Measurements from ENCODE around the gene HK1.
"Not testable (repeated sequence)": the region's sequence is repeated elsewhere in the genome, so short reads cannot be mapped to it uniquely, and the experiment has no call there.

HK1 gene

DNA sequence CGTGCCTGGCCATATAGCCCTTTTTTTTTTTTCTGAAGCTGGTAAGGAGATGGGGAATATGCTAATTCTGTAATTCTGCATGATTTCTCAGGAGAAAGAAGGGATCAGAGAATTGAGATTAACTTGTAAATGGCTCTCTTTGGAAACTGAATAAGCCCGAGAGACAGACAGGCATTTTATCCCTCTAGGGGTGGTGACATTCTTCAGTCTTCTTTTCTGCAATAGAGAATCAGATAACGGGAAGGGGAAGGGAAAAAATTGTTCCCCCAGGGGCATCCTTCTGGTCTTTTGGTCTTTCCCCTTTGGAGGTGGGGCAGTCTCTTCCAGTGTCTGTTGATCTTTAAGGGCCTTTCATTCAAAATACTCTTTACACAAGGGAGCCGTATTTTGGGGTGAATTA is 34.2 kb downstream of the HK1 start:
- DNase-seq, result no peak

DNA sequence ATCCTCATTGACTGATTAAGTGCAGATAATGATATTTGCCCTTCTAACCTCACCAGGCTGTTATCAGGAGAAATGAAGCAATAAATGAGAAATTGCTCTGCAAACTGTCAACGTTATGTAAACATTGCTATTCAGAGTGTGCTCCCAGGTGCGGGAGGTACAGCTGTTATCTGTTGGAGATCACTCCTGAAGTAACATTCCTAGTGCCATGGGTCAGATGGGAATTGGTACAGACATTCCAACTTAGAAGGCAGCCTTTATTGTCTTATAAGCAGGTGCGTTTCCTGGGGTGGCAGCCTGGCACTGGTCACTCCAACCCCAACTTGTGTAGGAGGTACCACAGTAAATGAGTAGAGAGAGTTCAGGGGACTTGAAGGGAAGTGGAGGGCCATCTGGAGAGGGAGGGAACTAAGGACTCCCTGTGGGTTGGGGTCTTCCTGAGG is 36.8 kb downstream of the HK1 start:
- DNase-seq, result no peak

DNA sequence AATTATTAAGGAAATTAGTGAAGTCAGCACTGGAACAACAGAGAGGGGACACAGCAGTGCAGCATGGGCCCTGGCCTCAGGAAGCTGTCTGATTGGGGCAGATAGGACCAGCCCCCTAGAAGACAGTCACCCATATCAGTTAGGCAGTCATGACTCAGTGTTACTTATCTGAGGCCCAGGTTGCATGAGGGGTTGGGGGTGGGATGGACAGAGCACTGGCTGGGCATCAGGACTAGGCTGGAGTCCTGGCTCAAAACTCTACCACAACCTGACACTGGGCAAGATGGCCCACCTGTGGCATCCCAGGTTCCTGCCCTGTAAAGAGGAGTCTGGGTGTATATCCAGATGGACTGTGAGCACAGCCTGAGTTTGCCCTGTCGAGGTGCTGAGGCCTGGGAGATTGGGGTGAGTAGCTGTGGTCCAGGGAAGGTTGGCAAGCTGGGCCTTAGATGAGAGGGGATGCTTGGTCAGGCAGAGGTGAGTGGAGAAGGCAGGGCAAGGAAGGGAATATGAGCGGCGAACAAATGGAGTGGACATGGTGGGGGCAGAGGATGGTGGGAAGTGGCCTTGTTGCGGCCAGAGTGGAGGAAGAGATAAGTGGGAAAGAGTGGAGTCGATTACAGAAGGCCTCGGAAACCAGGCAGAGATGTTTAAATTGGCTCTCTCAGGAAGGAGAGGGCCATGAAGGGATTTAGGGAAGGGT is 37.5 kb downstream of the HK1 start:
- DNase-seq, result no peak

DNA sequence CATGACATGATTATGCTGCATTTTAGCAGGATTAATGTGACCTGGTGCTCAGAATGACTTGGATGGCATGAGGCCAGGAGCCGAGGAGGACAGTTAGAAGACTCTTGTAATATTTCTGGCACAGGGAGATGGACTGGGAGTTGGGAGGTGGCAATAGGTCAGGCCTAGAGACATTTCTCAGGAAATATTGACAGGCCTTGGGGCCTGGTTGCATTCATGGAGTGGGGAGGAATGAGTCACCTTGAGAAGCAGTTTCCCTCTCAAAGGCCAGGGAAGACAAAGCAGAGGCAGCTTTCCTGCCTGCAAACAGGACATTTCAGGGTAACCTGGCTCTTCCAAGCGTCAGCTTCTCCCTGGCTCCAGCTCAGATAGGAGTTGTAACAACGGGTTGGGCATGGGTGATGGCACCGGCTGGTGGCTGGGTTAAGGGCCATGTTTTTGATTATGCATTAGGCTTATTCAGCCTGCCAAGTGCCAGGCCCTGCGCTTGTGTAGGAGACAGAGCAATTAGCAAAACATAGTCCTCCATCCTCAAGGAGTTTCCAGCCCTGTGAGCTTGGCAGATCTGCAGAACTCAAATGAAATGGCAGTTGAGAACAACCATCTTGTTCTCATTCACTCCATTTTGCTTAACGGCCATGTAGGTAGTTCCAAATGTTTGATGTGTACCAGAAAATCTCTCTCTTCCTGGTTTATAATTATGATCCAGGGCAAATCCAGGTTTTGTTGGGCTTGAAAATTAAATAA is 38.2 kb downstream of the HK1 start:
- no peak for DNase-seq

DNA sequence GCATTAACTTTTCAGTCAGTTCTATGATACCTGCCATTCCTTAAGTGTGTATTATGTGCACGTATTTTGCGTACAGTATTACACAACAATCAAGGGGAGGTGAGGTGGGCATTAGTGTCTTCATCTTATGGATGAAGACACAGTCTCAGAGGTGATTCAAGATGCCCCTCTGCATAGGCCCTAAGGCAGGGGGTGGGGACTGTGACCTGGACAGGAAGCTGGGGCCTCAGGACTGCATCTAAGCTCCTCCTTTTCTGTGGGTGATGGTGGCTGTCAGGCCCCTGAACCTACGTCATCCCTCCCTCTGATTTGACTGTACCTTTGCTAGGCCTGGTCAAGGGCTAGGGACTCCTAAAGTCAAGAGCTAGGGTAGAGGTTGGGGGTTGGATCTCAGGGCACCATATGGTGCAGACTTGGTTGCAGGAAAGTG is 38.9 kb downstream of the HK1 start:
- DNase-seq, result no peak

DNA sequence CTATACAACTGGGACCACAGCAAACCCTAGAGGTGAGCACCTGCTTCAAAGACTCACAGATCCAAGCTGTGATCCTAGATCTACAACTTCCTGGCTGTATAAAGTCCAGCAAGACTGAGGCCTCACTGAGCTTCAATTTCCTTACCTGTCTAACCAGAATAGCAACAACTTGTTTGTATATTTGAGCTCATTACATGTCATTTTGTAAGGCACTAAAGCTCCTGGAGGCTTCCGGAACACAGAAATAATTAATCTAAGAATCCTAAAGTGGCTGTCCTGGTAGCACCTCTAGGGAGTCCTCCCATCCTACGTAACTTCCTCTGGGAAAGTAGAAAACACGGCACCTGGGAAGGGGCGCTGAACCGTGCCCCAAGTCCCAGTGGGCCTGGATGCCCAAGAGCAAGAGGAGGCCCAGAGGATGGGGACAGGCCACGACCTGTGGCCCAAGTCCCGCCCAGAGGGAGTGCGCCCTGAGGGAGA is 39.4 kb downstream of the HK1 start:
- DNase-seq, result no peak

DNA sequence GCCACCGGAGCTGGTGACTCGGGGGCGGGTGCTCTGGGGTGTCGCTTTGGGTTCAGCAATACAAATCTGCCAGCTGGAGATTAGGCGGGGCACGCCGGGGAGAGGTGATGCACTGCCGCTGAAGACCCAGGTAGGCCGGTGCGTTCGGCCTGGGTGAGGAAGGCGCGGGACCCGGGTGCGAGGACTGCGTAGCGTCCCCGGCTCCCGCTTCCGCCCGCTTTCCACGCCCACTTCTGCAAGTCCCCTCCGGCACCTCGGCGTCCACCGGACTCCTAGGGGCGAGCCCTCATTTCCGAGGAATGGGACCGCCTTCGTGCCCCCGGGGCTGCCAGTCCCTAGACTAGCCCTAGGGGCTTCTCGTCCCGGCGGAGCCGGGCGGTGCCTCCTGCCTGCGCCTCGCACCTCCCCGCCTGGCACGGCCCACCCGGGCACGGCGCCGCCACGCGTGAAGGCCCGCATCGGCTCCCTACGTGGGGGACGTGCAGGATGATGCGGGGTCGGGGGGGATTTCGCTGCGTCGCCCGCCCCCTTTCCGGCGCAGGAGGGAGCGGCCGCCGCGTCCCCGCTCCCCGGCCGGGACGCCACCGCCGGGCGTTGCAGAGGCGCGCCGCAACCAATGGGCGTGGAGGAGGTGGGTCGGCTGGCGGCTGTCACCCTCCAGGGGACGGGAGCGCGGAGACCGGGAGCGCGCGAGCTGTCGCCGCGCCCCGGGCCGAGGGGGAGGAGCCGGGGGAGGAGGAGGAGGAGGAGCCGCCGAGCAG is 40.0 kb downstream of the HK1 start:
- DNase-seq, result no peak

DNA sequence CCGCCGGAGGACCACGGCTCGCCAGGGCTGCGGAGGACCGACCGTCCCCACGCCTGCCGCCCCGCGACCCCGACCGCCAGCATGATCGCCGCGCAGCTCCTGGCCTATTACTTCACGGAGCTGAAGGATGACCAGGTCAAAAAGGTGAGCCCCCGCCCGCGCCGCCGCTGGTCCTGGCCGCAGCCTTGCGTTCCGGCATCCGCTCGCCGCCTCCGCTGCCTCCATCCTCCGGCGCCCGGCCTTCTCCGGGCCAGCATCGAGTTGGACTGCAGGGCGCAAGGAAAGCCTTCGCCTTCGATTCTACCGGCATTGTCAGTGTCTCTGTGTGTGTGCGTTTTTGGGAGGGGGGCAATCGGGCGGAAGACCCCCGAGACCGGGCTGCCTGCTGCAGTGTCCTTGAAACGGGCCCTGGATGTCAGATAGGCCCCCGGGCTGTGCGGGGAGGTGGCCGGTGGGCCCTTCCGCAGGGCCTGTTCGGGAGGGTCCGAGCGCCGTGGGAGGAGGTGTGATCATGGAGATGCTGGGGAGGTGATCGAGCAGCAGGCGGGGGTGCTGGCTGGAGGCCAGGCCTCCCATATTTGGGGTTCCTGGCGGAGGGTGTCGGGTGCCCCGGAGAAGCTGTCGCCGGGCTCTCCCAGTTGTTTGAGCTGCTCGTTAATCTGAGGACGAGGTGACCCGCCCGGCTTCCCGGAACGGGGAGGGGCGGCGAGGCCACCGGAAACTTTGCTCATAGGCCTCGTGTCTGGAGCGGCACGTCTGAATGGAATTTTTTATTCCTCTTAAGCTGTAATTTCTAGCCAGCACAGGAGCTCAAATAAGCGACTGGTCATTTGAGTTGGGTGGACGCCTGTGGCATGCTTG is 40.8 kb downstream of the HK1 start:
- DNase-seq, result no peak

DNA sequence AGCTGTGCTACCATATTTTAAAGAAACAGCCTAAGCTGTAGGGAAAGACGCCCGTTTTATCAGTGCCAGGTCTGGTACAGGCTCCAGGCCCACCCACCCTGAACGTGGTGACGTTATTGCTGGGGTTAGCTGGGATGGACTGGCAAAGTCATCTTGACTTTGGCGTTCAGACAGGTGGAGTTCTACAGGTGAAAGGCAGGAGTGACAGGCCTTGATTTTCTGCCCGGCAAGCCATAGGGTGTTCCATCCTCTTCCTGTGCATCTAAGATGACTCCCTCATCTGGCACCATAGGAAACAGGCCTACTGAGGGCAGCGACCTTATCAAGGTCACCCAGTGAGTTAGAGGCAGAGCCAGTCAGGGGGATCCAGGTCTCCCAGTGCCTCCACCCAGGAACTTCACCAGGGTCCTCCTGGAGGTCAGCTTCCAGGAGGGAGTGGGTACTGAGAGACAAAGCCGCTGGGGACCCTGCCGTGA is 41.6 kb downstream of the HK1 start:
- no peak for DNase-seq

DNA sequence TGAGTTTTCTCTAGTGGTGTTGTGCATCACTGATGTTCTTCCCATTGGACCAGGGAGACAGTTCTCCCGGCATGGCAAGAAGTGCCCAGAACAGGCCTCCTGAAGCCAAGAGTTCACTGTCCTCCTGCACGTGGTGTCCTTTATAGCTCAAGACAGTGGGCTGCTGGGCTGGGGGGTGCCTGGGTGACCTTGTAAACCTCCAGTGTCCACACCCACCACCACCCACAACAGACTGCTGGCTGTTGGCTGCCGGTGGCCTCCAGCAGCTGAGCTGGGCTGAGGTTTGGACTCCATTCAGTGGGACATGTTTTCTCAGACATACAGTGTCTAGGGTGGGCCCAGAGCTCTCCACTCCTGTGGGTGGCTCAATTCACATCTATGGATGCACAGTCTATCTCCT is 42.2 kb downstream of the HK1 start:
- DNase-seq, result no peak

DNA sequence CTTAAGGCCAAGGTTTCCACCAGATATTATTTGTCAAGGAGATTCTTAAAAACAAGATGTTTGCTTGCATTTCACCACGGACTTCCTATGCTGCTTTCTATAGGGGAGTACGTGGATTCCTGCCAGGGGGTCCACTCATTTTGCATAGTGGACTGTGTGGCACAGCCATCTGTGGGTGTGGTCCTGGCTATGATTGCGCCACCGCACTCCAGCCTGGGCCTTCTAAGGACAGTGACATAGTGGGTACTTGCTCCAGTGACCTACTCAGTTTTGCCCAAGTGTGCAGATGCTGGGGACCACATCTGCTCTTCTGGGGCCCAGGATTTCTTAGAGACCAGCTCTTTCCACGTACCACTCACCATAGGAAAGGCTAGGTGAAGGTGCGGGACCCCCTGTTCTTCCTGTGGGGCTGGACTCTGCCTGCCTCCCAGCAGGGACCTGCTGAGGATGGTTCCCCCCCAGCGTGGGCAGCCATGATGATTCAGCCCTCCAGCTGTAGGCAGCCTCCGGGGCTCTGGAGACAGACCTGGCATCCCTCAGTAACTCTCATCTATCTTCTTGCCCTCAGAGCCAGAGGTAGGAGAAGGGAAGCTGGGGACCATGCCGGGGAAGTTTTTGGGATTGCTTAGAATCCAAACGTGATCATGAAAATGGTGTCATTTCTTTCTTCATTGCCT is 42.9 kb downstream of the HK1 start:
- no peak for DNase-seq

DNA sequence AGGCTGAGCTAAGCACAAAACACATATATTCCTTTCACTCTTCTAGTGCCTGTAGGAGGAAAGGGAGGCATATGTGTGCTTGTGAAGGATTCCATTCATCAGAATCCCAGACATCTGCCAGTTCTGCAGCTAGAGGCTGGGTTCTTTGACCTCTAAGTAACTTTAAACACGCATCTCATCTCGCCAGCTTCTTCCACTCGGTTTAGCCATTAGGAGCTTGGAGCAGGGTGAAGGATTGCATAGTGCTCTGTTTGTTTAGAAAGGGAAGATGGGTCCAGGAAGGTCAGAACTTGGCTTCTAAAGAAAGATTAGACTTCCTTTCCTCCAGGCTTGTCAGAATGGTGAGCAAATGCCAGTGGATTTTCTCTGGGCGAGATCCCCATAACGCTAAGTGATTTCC is 43.6 kb downstream of the HK1 start:
- no peak for DNase-seq

DNA sequence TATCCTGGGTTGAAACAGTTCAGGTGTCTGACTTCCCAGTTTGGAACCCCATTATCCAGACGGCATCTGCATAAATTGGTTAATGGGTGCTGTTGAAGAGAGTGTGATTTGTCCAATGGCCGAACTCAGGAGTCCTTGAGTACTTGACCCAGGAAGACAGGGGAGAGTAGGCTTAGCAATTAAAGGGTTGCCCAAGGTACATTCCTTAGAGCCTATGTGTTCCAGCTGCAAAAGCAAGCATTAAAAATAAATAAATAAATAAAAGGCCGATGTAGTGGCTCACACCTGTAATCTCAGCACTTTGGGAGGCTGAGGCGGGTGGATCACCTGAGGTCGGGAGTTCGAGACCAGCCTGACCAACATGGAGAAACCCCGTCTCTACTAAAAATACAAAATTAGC is 44.0 kb downstream of the HK1 start:
- DNase-seq, result not testable (repeated sequence)

DNA sequence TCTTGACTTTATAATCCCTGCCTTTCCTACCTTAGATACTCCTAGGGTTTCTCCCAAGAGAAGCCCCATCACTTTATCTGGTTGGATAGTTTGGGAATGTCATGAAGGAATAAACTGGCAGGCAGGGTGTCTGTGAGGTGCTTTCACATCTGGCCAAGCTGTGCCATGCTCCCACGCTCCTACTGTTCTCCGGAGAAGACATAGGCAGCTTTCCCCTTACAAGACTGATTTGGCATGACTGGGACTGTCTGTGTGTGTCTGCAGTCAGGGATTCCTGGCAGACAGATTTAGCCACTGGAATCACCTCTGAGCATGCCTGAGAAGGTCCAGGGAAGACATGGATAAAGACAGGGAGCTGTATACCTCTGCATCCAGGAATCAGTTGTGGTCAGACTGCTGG is 45.3 kb downstream of the HK1 start:
- no peak for DNase-seq

DNA sequence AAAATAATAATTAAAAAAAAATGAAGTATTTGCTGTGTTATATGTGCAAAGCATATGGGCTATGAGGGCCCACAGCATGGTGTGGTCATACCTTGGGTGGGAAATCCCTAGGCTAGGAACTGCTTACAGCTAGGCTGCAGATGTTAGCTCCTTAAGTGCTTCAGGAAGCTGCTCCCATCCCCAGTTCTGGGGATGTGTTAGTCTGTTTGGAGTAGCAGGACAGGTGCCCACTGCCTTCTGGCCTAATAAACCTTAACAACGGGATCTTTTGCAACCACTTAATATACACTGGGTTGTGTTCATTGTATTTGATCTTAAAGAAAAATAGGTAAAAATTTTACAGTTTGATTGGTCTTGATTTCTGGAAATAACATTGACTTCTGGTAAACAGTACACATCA is 46.3 kb downstream of the HK1 start:
- DNase-seq, result peak; percentile 41

DNA sequence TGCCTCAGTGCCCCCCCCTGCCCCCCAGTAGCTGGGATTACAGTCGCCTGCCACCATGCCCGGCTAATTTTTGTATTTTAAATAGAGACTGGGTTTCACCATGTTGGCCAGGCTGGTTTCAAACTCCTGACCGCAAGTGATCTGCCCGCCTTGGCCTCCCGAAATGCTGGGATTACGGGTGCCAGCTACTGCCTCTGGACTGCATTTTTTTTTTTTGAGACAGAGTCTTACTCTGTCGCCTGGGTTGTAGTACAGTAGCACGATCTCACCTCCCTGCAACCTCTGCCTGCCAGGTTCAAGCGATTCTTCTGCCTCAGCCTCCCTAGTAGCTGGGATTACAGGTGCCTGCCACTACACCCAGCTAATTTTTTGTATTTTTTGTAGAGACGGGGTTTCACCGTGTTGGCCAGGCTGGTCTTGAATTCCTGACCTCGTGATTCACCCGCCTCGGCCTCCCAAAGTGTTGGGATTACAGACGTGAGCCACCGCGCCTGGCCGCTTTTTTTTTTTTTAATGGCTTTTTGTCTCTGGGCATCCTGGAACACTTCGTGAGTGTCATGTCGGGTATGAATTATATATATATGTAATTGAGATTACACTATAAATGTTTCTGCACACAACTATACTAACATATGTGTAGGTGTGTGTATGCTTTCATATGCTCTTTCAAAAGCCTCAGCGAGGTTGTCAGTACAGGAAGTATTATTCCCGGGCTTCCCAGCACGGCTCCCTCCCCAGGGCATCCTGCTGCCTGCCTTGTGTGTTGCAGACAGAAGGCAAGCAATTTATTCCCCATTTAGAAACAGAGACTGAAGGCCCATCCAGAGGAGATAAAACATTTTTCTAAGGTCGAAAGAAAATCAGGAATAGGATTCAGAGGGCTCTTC is 47.6 kb downstream of the HK1 start:
- DNase-seq, result not testable (repeated sequence)

DNA sequence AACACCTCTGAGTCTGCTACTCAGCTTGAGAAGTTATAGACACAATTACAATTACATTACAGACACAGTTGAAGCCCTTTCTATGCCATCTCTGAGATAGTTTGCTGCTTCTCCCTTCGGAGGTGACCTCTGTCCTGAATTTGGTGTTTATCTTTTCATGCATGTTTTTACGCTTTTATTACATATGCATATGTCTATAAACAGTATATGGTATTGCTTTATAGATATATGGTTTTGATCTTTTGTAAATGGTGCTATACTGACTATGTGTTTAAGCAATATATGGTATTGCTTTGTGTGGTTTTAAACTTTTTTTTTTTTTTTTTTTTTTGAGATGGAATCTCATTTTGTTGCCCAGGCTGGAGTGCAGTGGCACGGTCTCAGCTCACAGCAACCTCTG is 48.4 kb downstream of the HK1 start:
- DNase-seq, result no peak

DNA sequence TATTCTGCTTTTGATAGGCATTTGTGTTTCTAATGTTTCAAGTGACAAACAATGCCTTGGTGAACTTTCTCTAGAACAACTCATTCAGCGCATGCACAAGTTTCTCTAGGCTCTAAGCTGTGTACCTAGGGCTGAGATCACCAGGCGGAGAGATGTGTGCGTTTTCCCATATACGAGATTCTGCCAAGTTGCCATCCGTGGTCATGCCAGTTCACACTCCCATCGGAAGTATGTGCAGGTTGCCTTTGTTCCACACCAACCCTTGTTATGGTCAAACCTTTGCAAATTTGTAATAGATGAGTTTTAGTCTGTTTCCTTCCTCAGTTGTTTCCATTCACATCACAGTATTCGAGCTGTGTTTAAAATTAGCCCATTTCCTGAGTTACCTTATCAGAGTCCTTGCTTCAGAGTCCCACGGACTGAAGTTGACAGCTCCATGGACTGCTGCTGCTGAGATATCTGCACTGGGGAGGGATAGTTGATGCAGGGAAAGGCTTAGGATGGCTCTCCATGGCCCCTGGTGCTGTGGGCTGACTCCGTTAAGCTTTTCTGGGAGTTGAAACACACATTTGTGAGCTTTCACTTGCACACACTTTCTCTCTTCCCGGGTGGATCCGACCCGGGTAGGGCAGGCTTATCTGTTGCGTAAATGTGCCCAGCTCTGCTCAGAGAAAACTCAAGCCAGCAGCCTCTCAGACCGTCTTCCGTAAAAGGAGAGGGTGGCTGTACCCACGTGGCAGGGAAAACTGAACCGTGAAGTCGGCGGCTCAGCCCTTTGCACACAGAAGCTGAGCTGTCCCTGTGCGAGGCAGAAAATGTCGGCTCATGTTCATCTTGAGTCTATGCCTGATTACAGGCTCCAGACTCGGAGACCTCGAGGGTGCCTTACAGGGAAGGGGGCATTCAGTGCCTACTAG is 49.4 kb downstream of the HK1 start:
- no peak for DNase-seq

DNA sequence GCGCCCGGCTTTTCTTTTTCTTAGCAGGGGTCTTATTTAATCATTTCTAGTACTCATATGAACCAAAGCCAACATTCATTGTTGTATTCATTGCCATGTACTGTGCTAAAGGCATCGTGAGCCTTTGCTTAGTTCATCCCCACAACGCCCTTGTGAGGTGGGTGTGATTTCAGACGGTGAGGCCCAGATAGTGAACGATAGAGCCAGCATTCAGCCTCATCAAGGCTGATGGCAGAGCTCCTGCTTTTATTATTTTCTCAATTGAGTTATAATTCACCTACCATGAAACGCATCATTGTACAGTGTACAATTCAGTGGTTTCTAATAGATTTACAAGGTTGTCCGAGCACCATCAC is 50.1 kb downstream of the HK1 start:
- DNase-seq, result no peak

DNA sequence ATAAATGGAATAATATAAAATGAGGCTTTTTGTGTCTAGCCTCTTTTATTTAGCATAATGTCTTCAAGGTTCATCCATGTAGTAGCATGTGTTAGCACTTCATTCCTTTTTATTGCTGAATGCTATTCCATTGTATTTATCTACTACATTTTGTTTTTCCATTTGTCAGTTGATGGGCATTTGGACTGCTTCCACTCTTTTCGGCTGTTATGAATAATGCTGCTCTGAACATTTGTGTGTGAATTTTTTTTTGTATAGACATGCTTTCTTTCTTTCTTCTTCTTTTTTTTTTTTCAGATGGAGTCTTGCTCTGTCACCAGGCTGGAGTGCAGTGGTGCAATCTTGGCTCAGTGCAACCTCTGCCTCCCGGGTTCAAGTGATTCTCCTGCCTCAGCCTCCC is 50.6 kb downstream of the HK1 start:
- not testable (repeated sequence) for DNase-seq
